GM12872 (cell line): ENCODE results near the gene EGFLAM.

Source experiments
- TF ChIP-seq, protein P1 (sequence below): IDR thresholded peaks from 3 replicates; pipeline ENCODE4 v1.5.1; 2011; ENCODE audit warnings: low read depth, mild to moderate bottlenecking, low read length, moderate library complexity; ENCODE audit not compliant: insufficient read depth

EGFLAM gene

DNA sequence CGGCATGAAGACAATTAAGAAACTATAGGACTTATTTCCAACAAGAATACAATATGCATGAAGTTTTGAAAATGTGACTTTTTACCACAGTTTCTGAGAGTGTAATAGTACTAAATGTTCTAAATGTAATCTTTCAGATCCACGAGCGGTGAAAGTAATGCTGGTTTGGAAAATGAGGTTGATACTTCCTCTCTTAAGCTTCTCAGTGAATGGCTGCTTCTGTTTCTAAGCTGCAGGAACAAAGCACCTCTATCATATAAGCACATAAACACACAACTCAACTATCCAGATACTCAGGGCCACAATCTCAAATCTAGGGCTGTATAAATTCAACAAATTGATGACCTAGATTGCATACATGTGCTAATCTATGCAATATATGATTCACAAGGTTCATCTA, 219.8 kb downstream of the EGFLAM start:
- TF ChIP-seq, protein P1, sequence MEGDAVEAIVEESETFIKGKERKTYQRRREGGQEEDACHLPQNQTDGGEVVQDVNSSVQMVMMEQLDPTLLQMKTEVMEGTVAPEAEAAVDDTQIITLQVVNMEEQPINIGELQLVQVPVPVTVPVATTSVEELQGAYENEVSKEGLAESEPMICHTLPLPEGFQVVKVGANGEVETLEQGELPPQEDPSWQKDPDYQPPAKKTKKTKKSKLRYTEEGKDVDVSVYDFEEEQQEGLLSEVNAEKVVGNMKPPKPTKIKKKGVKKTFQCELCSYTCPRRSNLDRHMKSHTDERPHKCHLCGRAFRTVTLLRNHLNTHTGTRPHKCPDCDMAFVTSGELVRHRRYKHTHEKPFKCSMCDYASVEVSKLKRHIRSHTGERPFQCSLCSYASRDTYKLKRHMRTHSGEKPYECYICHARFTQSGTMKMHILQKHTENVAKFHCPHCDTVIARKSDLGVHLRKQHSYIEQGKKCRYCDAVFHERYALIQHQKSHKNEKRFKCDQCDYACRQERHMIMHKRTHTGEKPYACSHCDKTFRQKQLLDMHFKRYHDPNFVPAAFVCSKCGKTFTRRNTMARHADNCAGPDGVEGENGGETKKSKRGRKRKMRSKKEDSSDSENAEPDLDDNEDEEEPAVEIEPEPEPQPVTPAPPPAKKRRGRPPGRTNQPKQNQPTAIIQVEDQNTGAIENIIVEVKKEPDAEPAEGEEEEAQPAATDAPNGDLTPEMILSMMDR = no peak

GRCh38 chr5:38478878-38479277, 220.5 kb downstream of the EGFLAM start:
- TF ChIP-seq, protein P1 = no peak

DNA sequence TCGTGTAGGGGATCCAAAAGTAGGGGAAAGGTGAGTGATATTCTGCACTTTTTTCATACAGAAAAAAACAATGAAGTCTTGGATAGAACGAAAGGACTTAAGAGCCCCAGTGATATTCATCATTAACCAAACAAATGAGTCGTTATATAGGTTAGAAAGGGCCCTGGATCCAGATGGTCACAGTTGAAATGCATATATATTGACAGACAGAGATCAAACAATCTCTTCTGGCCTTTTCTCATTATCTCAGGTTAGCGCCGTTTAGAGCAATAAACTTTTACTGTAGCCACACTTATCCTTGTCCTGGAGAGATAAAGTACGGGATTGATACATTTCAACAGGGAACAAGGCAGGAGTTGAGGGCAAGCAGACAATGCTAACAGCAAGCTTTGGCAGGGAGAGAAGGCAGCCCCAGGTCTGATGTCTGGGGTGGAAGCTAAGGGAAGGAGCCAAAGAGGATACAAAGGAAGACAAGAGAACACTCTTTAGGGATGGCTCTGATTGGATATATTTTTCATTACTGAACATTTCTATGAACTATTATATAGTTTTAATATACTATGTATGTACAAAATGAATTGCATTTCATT, 221.1 kb downstream of the EGFLAM start:
- TF ChIP-seq, protein P1 = no peak

GRCh38 chr5:38483805-38484398, 225.5 kb downstream of the EGFLAM start:
- TF ChIP-seq, protein P1 = peak; percentile 14; the same call in 1 of the 3 replicates

DNA sequence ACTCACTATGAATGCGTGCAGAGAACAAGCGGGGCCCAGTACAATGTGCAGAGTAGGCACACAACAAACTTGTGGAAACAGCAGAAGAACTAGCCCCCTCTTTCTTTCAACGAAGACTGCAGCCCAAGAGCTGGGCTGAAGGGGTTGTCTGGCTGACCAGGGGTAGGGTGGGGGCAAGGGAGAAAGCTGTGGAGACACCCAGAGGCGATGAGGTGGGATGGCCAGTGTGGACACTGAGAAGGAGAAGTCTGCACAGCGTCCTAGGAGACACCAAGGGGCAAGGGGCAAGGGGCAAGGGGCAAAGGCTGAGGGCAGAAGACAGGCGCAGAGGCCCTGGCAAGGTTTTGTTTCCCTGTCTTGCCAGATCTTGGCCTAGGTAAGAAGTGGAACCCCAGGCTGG, 235.8 kb downstream of the EGFLAM start:
- TF ChIP-seq, protein P1 = no peak

GRCh38 chr5:38494763-38495162, 236.4 kb downstream of the EGFLAM start:
- TF ChIP-seq, protein P1 = no peak

DNA sequence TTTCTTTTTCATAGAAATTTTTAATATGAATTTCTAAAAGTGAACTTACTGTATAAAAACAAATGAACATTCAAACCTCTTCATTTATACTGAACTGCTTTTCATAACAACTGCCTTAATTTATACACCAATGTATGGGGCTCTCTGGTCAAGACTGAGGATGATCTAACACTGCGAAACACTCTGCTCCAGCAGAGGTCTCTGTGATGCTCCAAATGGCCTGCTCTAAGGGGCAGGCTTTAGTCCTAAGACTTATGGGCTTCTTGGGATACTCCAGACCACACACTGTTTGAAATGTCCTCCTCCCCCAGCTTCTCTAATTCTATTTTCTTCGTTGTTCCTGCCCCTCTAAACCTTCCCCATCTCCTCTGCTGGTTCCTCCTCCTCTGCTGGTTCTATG, 239.6 kb downstream of the EGFLAM start:
- TF ChIP-seq, protein P1 = no peak
